A549 treated with AZD9567 at 1 μM for 4 hours (cell line): Measurements from ENCODE around the gene PMF1. TPM values are rescaled to one million over a fixed set of nuclear protein-coding genes. Genes with fewer than 3 reads are reported as not detected.

ENCODE experiments used
- total RNA-seq: library from RNA; stranded (reverse); fragments of 200-300 nt; extraction: Qiagen RNA extraction; gene quantifications from 5 replicates; pipeline ENCODE4 v1.2.3, GENCODE V29; 2022; ENCODE audit not compliant: insufficient read depth

PMF1 gene, protein sequence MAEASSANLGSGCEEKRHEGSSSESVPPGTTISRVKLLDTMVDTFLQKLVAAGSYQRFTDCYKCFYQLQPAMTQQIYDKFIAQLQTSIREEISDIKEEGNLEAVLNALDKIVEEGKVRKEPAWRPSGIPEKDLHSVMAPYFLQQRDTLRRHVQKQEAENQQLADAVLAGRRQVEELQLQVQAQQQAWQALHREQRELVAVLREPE
- total RNA-seq, result 44.2 to 63.0 TPM (median 61.4 TPM) in 5 replicates

DNA sequence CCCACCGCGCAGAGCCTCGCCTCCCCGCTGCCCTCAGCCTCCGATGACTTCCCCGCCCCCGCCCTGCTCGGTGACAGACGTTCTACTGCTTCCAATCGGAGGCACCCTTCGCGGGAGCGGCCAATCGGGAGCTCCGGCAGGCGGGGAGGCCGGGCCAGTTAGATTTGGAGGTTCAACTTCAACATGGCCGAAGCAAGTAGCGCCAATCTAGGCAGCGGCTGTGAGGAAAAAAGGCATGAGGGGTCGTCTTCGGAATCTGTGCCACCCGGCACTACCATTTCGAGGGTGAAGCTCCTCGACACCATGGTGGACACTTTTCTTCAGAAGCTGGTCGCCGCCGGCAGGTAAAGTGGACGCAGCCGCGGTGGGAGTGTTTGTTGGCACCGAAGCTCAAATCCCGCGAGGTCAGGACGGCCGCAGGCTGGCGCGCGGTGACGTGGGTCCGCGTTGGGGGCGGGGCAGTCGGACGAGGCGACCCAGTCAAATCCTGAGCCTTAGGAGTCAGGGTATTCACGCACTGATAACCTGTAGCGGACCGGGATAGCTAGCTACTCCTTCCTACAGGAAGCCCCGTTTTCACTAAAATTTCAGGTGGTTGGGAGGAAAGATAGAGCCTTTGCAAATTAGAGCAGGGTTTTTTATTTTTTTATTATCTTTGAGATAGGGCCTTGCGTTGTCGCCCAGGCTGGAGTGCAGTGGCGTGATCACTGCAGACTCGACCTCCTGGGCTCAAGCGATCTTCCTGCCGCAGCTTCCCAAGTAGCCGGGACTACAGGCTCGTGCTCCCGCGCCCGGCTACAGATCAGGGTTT lies at the start of gene PMF1:
Gene PMF1 (plus strand): TSS at position 175 of the 811 bp plus-strand sequence. CDS start 9 bp downstream, at position 184.

DNA sequence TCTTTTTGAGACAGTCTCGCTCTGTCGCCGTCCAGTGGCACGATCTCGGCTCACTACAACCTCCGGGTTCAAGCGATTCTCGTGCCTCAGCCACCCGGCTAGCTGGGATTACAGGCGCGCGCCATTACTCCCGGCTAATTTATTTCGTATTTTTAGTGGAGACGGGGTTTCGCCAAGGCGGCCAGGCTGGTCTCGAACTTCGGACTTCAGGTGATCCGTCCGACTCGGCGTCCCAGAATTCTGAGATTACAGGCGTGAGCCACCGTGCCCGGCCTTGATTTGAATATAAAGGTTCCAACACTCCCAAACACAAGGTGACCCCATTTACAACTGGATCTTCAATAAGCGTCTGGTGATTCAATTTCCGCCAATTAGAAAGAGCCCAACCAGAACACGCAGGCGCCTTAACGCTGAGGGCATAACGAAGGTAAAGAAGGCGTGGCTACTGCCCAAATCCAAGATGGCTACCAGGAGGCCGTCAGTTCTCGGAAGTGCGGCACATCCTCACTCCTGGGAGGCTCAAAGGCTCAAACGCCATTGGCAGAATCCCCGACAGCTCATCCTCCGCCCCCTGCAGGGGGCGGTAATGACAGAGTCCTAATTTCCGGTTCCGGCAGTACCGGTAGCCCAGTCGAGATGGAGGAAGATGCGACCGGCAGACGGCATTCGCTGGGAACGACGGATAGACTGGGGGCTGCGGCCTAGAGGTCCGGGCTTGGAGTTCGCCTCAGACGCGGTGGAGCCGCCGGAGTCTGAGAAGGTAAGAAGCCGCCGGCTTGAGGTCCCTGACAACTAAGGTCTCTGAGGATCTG lies 19.1 kb upstream of the PMF1 start, which contains the start of gene SLC25A44:
Gene SLC25A44 (plus strand): TSS at position 617 of the 812 bp plus-strand sequence. CDS start 5,744 bp downstream, outside the sequence.

DNA sequence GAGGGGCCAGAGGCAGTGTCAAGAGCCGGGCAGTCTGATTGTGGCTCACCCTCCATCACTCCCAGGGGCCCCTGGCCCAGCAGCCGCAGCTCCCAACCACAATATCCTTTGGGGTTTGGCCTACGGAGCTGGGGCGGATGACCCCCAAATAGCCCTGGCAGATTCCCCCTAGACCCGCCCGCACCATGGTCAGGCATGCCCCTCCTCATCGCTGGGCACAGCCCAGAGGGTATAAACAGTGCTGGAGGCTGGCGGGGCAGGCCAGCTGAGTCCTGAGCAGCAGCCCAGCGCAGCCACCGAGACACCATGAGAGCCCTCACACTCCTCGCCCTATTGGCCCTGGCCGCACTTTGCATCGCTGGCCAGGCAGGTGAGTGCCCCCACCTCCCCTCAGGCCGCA lies 29.1 kb downstream of the PMF1 start, which contains the start of gene BGLAP:
Gene BGLAP (plus strand): TSS at position 259 of the 400 bp plus-strand sequence. CDS start 48 bp downstream, at position 307.

DNA sequence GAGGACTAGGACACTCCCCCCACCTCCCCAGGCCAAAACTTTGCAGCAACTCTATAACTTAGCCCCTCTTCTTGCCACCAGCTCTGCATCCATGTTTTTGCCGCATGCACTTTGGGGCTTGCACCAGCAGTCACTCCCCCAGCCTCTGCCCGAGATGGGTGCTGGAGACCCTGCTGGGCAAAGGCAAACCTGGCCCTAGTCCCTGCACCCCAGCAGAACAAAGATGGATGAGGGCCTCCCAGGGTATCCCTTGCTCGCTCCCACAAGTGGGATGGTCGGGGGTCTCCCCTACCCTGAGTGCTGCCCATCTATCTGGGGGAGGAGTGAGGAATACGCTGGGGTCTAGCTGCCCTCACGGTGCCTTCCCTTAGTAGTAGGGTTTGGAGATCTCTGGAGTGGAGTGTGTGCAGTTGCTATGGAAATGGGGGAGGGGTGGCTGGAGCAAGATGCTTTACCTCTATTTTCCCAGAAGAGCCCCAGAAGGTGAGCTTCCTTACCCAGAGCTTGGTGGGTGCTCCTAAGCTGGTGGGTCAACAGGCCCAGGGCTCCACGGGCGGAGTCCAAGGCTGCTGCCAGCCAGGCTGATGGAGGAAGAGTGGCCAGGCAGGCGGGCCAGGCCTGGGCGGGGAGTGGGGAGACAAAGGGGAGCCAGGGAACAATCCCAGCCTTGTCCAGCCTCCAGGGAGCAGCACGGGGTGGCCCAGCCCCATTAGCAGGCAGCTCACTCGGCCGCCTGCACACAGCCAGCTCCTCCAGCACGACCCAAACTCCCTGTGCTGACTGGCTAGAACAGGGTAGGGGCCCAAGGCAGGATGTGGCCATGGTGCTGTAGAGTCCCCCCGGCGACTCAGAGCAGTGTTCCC lies 34.9 kb downstream of the PMF1 start, which contains the start of gene PAQR6:
Gene PAQR6 (minus strand): TSS at position 597 of the 863 bp plus-strand sequence. CDS start 1,325 bp downstream, outside the sequence.

DNA sequence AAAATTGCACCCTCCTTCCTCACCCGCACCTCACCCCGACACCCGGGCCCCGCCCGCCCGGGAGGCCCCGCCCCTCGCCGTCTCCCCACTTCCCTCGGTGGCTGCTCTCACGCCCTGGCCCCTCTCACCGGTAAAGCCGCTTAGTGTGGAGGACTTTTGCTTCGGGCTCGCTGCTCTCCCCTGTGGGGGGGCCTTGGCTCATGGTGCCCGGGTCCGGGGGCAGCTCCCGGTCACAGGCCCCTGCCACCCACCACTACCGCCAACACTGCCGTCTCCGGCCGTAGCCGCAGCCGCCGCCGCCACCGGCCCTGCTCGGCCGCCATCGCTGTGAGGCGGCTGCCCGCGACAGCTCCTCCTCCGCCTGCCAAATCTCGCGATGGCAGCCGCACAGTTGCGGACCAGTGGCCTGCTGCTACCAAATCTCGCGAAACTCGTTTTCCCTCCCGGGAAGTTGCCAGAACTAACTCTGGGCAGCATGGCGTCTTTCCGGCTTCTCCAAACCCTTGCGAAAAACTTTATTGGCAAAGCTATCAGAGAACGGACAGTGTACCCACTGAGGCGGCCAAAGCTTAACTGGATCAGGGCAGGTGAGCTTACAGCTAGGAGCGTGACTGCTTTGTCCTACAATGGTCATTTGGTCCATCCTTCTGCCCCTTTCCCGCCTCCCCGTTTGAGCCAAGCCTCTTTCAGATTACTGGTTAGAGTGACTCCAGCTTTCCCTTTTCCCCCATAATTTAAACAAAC lies 69.8 kb downstream of the PMF1 start, which contains the start of gene SMG5:
Gene SMG5 (minus strand): TSS at position 347 of the 744 bp plus-strand sequence. CDS start 145 bp downstream, at position 202.

DNA sequence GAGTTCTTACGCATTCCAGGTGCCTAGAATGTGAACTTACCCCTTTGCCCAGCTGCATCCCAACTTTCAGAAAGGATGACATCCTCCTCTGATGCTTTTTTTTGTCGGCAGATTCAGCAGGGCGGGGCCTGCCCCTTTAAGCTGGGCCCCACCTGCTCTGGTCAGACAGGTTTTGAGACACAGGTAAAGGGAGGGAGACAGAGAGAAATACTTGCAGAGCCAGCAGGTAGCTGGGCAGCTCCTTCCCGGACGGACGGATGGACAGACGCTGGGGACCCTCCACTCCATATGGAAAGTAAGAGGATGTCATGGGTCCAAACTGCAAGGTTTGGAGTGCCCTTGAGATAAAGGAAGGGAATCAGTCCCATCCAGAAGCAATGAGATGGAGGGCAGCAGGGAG lies 71.3 kb downstream of the PMF1 start, which contains the start of gene TMEM79:
Gene TMEM79 (plus strand): TSS at position 214 of the 400 bp plus-strand sequence. CDS start 902 bp downstream, outside the sequence.

Other genes starting within 250 kb of the PMF1 start
- 28.7 to 34.5 TPM (median 32.0 TPM) in 5 replicates for gene ARHGEF2, start 234.5 kb upstream of the PMF1 start, total RNA-seq
- 256 to 265 TPM (median 262 TPM) in 5 replicates for gene SSR2, start 192.1 kb upstream of the PMF1 start, total RNA-seq
- 36.3 to 42.3 TPM (median 39.8 TPM) in 5 replicates for gene UBQLN4, start 159.2 kb upstream of the PMF1 start, total RNA-seq
- gene LAMTOR2, start 158.2 kb upstream of the PMF1 start, total RNA-seq, result 129 to 164 TPM (median 158 TPM) in 5 replicates
- gene RAB25, start 151.8 kb upstream of the PMF1 start, total RNA-seq, result not detected in 5 replicates
- gene MEX3A, start 130.5 kb upstream of the PMF1 start, total RNA-seq, result 0.82 to 2.4 TPM (median 1.4 TPM) in 5 replicates
- gene LMNA, start 98.3 kb upstream of the PMF1 start, total RNA-seq, result 534 to 757 TPM (median 712 TPM) in 5 replicates
- gene SEMA4A, start 59.4 kb upstream of the PMF1 start, total RNA-seq, result 0.31 to 0.50 TPM (median 0.38 TPM) in 4 of 5 replicates, not detected in the other
- 27.3 to 32.4 TPM (median 30.7 TPM) in 5 replicates for gene SLC25A44, start 18.9 kb upstream of the PMF1 start, total RNA-seq
- 0.26 to 0.41 TPM (median 0.29 TPM) in 4 of 5 replicates, not detected in the other for gene BGLAP, start 29.2 kb downstream of the PMF1 start, total RNA-seq
- gene PAQR6, start 35.0 kb downstream of the PMF1 start, total RNA-seq, result 1.5 to 6.6 TPM (median 5.3 TPM) in 5 replicates
- 35.1 to 49.4 TPM (median 47.9 TPM) in 5 replicates for gene SMG5, start 69.8 kb downstream of the PMF1 start, total RNA-seq
- 7.0 to 9.1 TPM (median 8.2 TPM) in 5 replicates for gene TMEM79, start 71.3 kb downstream of the PMF1 start, total RNA-seq
- 40.7 to 44.9 TPM (median 42.6 TPM) in 5 replicates for gene GLMP, start 82.7 kb downstream of the PMF1 start, total RNA-seq
- not detected in 5 replicates for gene VHLL, start 86.3 kb downstream of the PMF1 start, total RNA-seq
- gene CCT3, start 125.3 kb downstream of the PMF1 start, total RNA-seq, result 373 to 424 TPM (median 396 TPM) in 5 replicates
- gene TSACC, start 125.5 kb downstream of the PMF1 start, total RNA-seq, result 2.2 to 2.8 TPM (median 2.3 TPM) in 4 of 5 replicates, not detected in the other
- gene RHBG, start 156.2 kb downstream of the PMF1 start, total RNA-seq, result 0.03 to 0.05 TPM in 2 of 5 replicates, not detected in the others